HepG2 (cell line): Measurements from ENCODE around the gene SPTAN1. TPM values are rescaled to one million over a fixed set of nuclear protein-coding genes. Genes with fewer than 3 reads are reported as not detected.
A peak's percentile ranks its signal among the peaks of the same experiment; 100 is the strongest.

Experiments
- ATAC-seq: fragments of 200-7000 bp; cut with Tn5 transposase; 3 replicates; pipeline ENCODE4 v1.9.1; 2020; ENCODE audit warnings: mild to moderate bottlenecking, moderate library complexity
- BruUV-seq: library from RNA; stranded (reverse); fragments of 400-500 nt; replicated peaks from 2 replicates; lab custom pipeline; 2021; lab: Mats Ljungman, UMichigan
- CTCF ChIA-PET: fragments of 300-600 bp; formaldehyde crosslinking; extraction: SDS; loops from one replicate; lab custom pipeline; 2021; ENCODE audit warnings: low total read pairs, inconsistent platforms, low intra/inter-chr PET ratio; lab: Yijun Ruan, JAX
- POLR2A ChIA-PET: fragments of 350-600 bp; sonication (Branson Sonifier 250); formaldehyde crosslinking; loops from one replicate; lab custom pipeline; 2020; ENCODE audit warnings: antibody characterized with exemption, inconsistent platforms; lab: Yijun Ruan, JAX
- DNase-seq: peaks from one replicate; pipeline ENCODE4 v3.0.0-alpha.2; 2015; ENCODE audit warnings: low spot score
- FAIRE-seq: peaks from 3 replicates; lab custom pipeline; 2011; peaks lifted over from hg19 to GRCh38; lab: Jason Lieb, UNC
- H2AFZ ChIP-seq: one replicate; pipeline ENCODE4 v1.6.1; 2011; ENCODE audit warnings: low read length, inconsistent platforms
- H3K27ac ChIP-seq: fragments of 300-600 bp; 3 replicates; pipeline ENCODE4 v1.8.0; 2011; ENCODE audit warnings: mixed run types, mild to moderate bottlenecking, mixed read lengths, low read length, inconsistent platforms; ENCODE audit not compliant: insufficient read depth; ENCODE audit errors: extremely low read length
- H3K27me3 ChIP-seq, 2 experiments: fragments of 200-600 bp in 1 of 2; 2 replicates in 1 of 2; 3 replicates in 1 of 2; pipeline versions ENCODE4 v1.6.0 to v1.8.0; 2011; ENCODE audit warnings: low read length in 2 of 2, mild to moderate bottlenecking in 2 of 2, moderate library complexity in 2 of 2, inconsistent platforms in 1 of 2; ENCODE audit not compliant: insufficient read depth in 2 of 2, control insufficient read depth in 1 of 2
- H3K36me3 ChIP-seq, 2 experiments: fragments of 200-600 bp in 1 of 2; replicated peaks in 1 of 2; 2 replicates in 1 of 2; 3 replicates in 1 of 2; pipeline versions ENCODE4 v1.5.1 to v1.8.0; 2011; ENCODE audit warnings: low read length in 2 of 2, inconsistent platforms in 1 of 2; ENCODE audit not compliant: insufficient read depth in 2 of 2, control insufficient read depth in 1 of 2
- H3K4me1 ChIP-seq: 2 replicates; pipeline ENCODE4 v1.5.1; 2012; ENCODE audit warnings: low read length, inconsistent platforms; ENCODE audit not compliant: insufficient read depth
- H3K4me2 ChIP-seq: 2 replicates; pipeline ENCODE4 v1.6.0; 2011; ENCODE audit warnings: low read depth, low read length, inconsistent platforms
- H3K4me3 ChIP-seq, 3 experiments: fragments of 200-600 bp in 1 of 3; sonication (generic), shearing (Covaris generic) in 1 of 3; replicated peaks in 1 of 3; 2 replicates each; pipeline ENCODE4 v1.5.1; 2011 to 2016; ENCODE audit warnings: low read length in 3 of 3, inconsistent platforms in 2 of 3, low read depth in 2 of 3, mild to moderate bottlenecking in 2 of 3, control low read depth in 1 of 3, mixed read lengths in 1 of 3; ENCODE audit not compliant: insufficient read depth in 1 of 3
- H3K79me2 ChIP-seq: one replicate; pipeline ENCODE4 v1.6.1; 2011; ENCODE audit warnings: low read length, inconsistent platforms; ENCODE audit not compliant: insufficient read depth
- H3K9ac ChIP-seq: 2 replicates; pipeline ENCODE4 v1.6.0; 2011; ENCODE audit warnings: mild to moderate bottlenecking, low read depth, low read length, inconsistent platforms; ENCODE audit not compliant: insufficient read depth
- H3K9me3 ChIP-seq: 2 replicates; pipeline ENCODE4 v1.5.1; 2012; ENCODE audit warnings: mild to moderate bottlenecking, low read length
- H4K20me1 ChIP-seq: 2 replicates; pipeline ENCODE4 v1.6.0; 2011; ENCODE audit warnings: inconsistent platforms, mild to moderate bottlenecking, low read length, moderate library complexity; ENCODE audit not compliant: insufficient read depth
- ARNT2 ChIP-seq: sonication (generic); formaldehyde crosslinking; IDR thresholded peaks from 2 replicates; pipeline ENCODE4 v1.8.0; 2022; ENCODE audit warnings: mild to moderate bottlenecking, low read depth, missing genetic modification reagents, moderate library complexity
- BORCS8-MEF2B ChIP-seq: sonication (generic); formaldehyde crosslinking; IDR thresholded peaks from 2 replicates; pipeline ENCODE4 v1.8.0; 2022; ENCODE audit warnings: mild to moderate bottlenecking, missing genetic modification reagents
- FOSL2 ChIP-seq: sonication (generic); formaldehyde crosslinking; IDR thresholded peaks from 2 replicates; pipeline ENCODE4 v1.4.0; 2020; ENCODE audit warnings: missing genetic modification reagents
- JUN ChIP-seq: sonication (generic); formaldehyde crosslinking; IDR thresholded peaks from 2 replicates; pipeline ENCODE4 v1.4.0; 2020; ENCODE audit warnings: mild to moderate bottlenecking, missing genetic modification reagents
- MAFK ChIP-seq, 2 experiments: IDR thresholded peaks in 1 of 2; conservative IDR thresholded peaks in 1 of 2; 2 replicates each; pipeline ENCODE4 v1.6.1; 2011; ENCODE audit warnings: improper control_type of control experiment in 2 of 2, low read length in 2 of 2
- MYC ChIP-seq: sonication (generic); formaldehyde crosslinking; IDR thresholded peaks from 2 replicates; pipeline ENCODE4 v1.9.0; 2021; ENCODE audit warnings: missing genetic modification reagents, borderline replicate concordance
- RBM39 ChIP-seq: fragments of 200-400 bp; formaldehyde crosslinking; IDR thresholded peaks from one replicate; pipeline ENCODE4 v1.6.1; 2018; ENCODE audit warnings: antibody characterized with exemption, mild to moderate bottlenecking, low read depth, low read length; ENCODE audit not compliant: poor library complexity, severe bottlenecking
- SRY ChIP-seq: sonication (generic); formaldehyde crosslinking; IDR thresholded peaks from 2 replicates; pipeline ENCODE4 v1.8.0; 2022; ENCODE audit warnings: mild to moderate bottlenecking, missing genetic modification reagents
- YY1 ChIP-seq: IDR thresholded peaks from 2 replicates; pipeline ENCODE4 v1.6.1; 2011; ENCODE audit warnings: low read length, low read depth, moderate library complexity, mild to moderate bottlenecking; ENCODE audit not compliant: insufficient read depth, insufficient replicate concordance
- ZC3H13 ChIP-seq: sonication (generic); formaldehyde crosslinking; IDR thresholded peaks from 2 replicates; pipeline ENCODE4 v1.8.1; 2023; ENCODE audit warnings: mild to moderate bottlenecking, missing genetic modification reagents, moderate library complexity
- ZNF446 ChIP-seq: sonication (generic); formaldehyde crosslinking; IDR thresholded peaks from 2 replicates; pipeline ENCODE4 v1.5.0; 2020; ENCODE audit warnings: mild to moderate bottlenecking, missing genetic modification reagents
- ZNF543 ChIP-seq: sonication (generic); formaldehyde crosslinking; IDR thresholded peaks from 2 replicates; pipeline ENCODE4 v1.4.0; 2020; ENCODE audit warnings: mild to moderate bottlenecking, missing genetic modification reagents
- ZNF556 ChIP-seq: sonication (generic); formaldehyde crosslinking; IDR thresholded peaks from 2 replicates; pipeline ENCODE4 v1.4.0; 2020; ENCODE audit warnings: mild to moderate bottlenecking, missing genetic modification reagents, borderline replicate concordance
- ZNF598 ChIP-seq: sonication (generic); formaldehyde crosslinking; IDR thresholded peaks from 2 replicates; pipeline ENCODE4 v1.5.1; 2020; ENCODE audit warnings: mild to moderate bottlenecking, missing genetic modification reagents, borderline replicate concordance
- ZSCAN9 ChIP-seq: IDR thresholded peaks from 2 replicates; pipeline ENCODE4 v1.6.1; 2016; ENCODE audit warnings: borderline replicate concordance
- WGBS: methylation state at CpG from one replicate; pipeline ENCODE4 v1.1.6; 2017; ENCODE audit warnings: low lambda C conversion rate; 5-methylcytosine and 5-hydroxymethylcytosine counted together
- in situ Hi-C: cut with HindIII; loops from 2 replicates; pipeline ENCODE4 v1.10.0; 2017; ENCODE audit warnings: low pct_unique_long_range_greater_than_20kb; ENCODE audit not compliant: extremely low pct_ligation_motif_present
- intact Hi-C: fragments of 100-400 bp; cut with micrococcal nuclease; formaldehyde crosslinking; loops from one replicate; pipeline ENCODE4 v1.10.0; 2022; ENCODE audit not compliant: unreplicated experiment
- polyA plus RNA-seq, 8 experiments: library from polyadenylated mRNA; depleted of rRNA in 3 of 8; stranded (reverse) in 7 of 8; unstranded in 1 of 8; fragments of >200 nt; fragmentation: Illumina TruSeq in 4 of 8; extraction: Trizol in 4 of 8; gene quantifications; 2 replicates each; pipeline versions ENCODE4 v1.2.1 to v1.2.3, GENCODE V29; 2011 to 2016; ENCODE audit warnings: low read depth in 4 of 8, missing spikeins in 1 of 8, mixed read lengths in 1 of 8; ENCODE audit not compliant: insufficient read depth in 1 of 8
- total RNA-seq, 5 experiments: library from RNA; depleted of rRNA; stranded (reverse); fragments of >200 nt; fragmentation: Illumina TruSeq; extraction: Trizol; gene quantifications; 2 replicates each; pipeline ENCODE4 v1.2.3, GENCODE V29; 2016; ENCODE audit warnings: low read depth in 1 of 5
- TF ChIP-seq, protein P1 (sequence below): sonication (generic); formaldehyde crosslinking; IDR thresholded peaks from 2 replicates; pipeline ENCODE4 v1.9.0; 2022; ENCODE audit warnings: missing genetic modification reagents, mild to moderate bottlenecking, borderline replicate concordance
- TF ChIP-seq, protein P2 (sequence below): sonication (generic); formaldehyde crosslinking; IDR thresholded peaks from 2 replicates; pipeline ENCODE4 v1.8.0; 2023; ENCODE audit warnings: mild to moderate bottlenecking, missing genetic modification reagents
- TF ChIP-seq, protein P3 (sequence below): IDR thresholded peaks from 2 replicates; pipeline ENCODE4 v1.6.1; 2016; ENCODE audit warnings: missing compliant biosample characterization, missing genetic modification reagents, borderline replicate concordance

SPTAN1 gene
- total and polyA plus RNA-seq, 2 of the 13 experiments (the other 11 are each of a cell fraction or from before 2014, with no cell fraction given), result 106 to 111 TPM

DNA sequence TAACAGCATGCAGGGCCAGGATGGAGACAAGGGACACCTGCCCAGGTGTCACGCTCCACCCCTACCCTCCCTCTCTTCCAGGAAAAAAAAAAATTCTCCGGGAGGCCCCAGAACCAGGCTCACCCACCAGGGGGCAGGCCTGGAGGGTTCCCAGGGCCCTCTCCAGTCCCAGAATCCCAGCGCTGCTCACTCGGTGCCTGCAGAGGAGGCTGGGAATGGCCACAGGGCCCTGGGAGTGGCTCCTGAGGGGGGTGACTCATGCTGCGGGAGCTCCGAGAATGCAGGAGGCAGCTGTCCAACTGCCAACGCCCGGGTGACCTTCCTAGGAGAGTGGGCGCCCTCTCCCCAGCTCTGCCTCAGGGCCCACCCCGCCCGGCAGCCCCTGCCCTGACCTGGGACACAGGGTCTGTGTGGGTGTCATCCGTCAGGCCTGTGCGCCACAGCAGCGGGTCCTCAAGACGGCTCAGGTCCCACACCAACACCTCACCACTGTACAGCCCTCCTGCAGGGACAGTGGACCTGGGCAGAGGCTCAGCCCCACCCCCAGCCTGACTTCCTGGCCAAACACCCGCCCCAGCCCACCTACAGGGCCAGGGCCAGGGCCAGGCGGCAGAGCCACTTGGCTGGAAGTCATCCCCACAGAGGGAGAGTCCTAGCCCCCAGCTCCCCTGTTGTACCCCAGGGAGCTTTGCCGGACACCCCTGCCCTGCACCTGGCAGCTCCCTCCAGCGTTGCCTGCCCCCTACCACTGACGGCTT lies 83.1 kb downstream of the SPTAN1 start (continued):
- peak; percentile 42 for TF ChIP-seq YY1
- peak; percentile 37; the same call in 1 of the 2 replicates for TF ChIP-seq ARNT2 (CRISPR knock-in tag)
- peak; percentile 2 for TF ChIP-seq RBM39
- TF ChIP-seq ZNF556 (CRISPR knock-in tag), result no peak
- TF ChIP-seq FOSL2 (CRISPR knock-in tag), result peak; percentile 99
- peak; percentile 79; the same call in 1 of the 2 replicates for TF ChIP-seq SRY (CRISPR knock-in tag)
- TF ChIP-seq, protein P1, sequence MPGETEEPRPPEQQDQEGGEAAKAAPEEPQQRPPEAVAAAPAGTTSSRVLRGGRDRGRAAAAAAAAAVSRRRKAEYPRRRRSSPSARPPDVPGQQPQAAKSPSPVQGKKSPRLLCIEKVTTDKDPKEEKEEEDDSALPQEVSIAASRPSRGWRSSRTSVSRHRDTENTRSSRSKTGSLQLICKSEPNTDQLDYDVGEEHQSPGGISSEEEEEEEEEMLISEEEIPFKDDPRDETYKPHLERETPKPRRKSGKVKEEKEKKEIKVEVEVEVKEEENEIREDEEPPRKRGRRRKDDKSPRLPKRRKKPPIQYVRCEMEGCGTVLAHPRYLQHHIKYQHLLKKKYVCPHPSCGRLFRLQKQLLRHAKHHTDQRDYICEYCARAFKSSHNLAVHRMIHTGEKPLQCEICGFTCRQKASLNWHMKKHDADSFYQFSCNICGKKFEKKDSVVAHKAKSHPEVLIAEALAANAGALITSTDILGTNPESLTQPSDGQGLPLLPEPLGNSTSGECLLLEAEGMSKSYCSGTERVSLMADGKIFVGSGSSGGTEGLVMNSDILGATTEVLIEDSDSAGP (CRISPR knock-in tag), result peak; percentile 29; the same call in 1 of the 2 replicates

DNA sequence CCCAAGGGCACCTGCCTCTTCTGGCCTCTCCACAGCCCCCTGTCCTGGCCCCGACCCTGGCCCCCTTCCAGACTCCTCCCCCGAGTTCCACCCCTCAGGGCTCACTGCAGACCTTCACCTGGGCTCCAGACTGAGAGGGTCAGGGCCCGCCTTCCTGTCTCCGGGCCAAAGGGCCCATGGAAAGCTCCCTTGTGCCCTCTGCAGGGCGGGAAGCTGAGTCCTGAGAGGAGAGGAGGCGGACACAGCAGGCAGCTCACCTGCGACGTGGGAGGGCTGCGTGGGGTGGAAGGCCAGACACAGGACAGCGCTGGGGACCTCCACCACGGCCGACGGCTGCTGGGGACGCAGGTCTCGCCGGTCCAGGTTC lies 83.6 kb downstream of the SPTAN1 start:
- peak; percentile 85 for ATAC-seq
- FAIRE-seq, result peak; percentile 40
- TF ChIP-seq ZNF543, result no peak
- no peak for TF ChIP-seq ZNF598
- no peak; the same call in none of the 2 replicates for TF ChIP-seq BORCS8-MEF2B (CRISPR knock-in tag)
- TF ChIP-seq MAFK (conservative IDR thresholded peaks at IDR 0.05 in 1 of 2, IDR thresholded peaks at IDR 0.05 in 1 of 2; ENCODE audit: low read length in 2 of 2), result no peak
- TF ChIP-seq, protein P2, sequence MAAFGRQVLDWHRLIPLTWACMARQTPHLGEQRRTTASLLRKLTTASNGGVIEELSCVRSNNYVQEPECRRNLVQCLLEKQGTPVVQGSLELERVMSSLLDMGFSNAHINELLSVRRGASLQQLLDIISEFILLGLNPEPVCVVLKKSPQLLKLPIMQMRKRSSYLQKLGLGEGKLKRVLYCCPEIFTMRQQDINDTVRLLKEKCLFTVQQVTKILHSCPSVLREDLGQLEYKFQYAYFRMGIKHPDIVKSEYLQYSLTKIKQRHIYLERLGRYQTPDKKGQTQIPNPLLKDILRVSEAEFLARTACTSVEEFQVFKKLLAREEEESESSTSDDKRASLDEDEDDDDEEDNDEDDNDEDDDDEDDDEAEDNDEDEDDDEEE (CRISPR knock-in tag), result 0 out of 2 replicates have a peak, but pooled peaks have one; percentile 48
- TF ChIP-seq, protein P3, sequence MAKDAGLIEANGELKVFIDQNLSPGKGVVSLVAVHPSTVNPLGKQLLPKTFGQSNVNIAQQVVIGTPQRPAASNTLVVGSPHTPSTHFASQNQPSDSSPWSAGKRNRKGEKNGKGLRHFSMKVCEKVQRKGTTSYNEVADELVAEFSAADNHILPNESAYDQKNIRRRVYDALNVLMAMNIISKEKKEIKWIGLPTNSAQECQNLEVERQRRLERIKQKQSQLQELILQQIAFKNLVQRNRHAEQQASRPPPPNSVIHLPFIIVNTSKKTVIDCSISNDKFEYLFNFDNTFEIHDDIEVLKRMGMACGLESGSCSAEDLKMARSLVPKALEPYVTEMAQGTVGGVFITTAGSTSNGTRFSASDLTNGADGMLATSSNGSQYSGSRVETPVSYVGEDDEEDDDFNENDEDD (CRISPR knock-in tag), result no peak; the same call in 1 of the 2 replicates
- TF ChIP-seq ZNF446, result no peak
- 0 out of 2 replicates have a peak, but pooled peaks have one; percentile 9 for TF ChIP-seq MYC
- no peak for TF ChIP-seq ZC3H13 (CRISPR knock-in tag)
- TF ChIP-seq JUN (CRISPR knock-in tag), result no peak
- TF ChIP-seq ZSCAN9, result no peak

More for the DNA sequence above, 83.6 kb downstream of the SPTAN1 start:
- Histone ChIP-seq H3K27me3 (no peaks in the 10 kb centered on the region), H3K79me2 (no peaks in the 10 kb centered on the region), H4K20me1 (no peaks in the 10 kb centered on the region), H3K9me3 (no peaks in the 10 kb centered on the region), H3K4me1 (peaks cover 21% of the 10 kb centered on the region), H3K4me3 (peak overlapping the region; percentile 57 to 73 (median 60); a peak in 5 of 6 replicates), H3K27ac (peak overlapping the region; percentile 85), H3K9ac (peak overlapping the region; percentile 66), H3K4me2 (peak overlapping the region; percentile 84), H3K36me3 (peaks cover 13 to 34% of the 10 kb centered on the region in 2 experiments; a peak in 4 of 5 replicates), H2AFZ (no peak overlapping the region)
- intact Hi-C loops (loop anchor here (2.0 to 5.0 kb wide), 3 partner anchors 51 to 83 kb away; partner anchors contain the start of genes PKN3, SET and SPTAN1), in situ Hi-C loops (no loop called here)
- DNase-seq, result peak; percentile 81
- BruUV-seq, result no TSS peak
- ChIA-PET CTCF (interaction anchor here (0.8 to 1.4 kb wide), 3 partner anchors 12 to 197 kb away, joined by 3 to 12 read pairs (median 3); partner anchors contain the start of gene PKN3), POLR2A (interaction anchor here (0.6 to 2.3 kb wide), 23 partner anchors 10 to 312 kb away, joined by 3 to 33 read pairs (median 6); partner anchors contain the start of genes DYNC2I2, ENDOG, NUP188 and SET)
- WGBS, result 4% methylated on average over 4 of the region's 16 CpGs
